ENCODE results near the gene MFAP3L. TPM values are rescaled to one million over a fixed set of nuclear protein-coding genes. Genes with fewer than 3 reads are reported as not detected.

The MFAP3L gene
- total RNA-seq, 2 donors from 2014 or later = 0.95 to 3.2 TPM

Other genes starting within 250 kb of the MFAP3L start
- not detected for gene AADAT, start 63.6 kb upstream of the MFAP3L start, total RNA-seq